Caco-2 (cell line): Measurements from ENCODE around the gene LSM14A. TPM values are rescaled to one million over a fixed set of nuclear protein-coding genes. Genes with fewer than 3 reads are reported as not detected.

ENCODE experiments used
- BruUV-seq: library from RNA; stranded (reverse); fragments of 400-500 nt; replicated peaks from 2 replicates; lab custom pipeline; 2021; lab: Mats Ljungman, UMichigan
- CTCF ChIA-PET: fragments of 300-600 bp; sonication (Branson Sonifier 250); formaldehyde crosslinking; loops from one replicate; lab custom pipeline; 2022; ENCODE audit warnings: antibody characterized with exemption; lab: Charles Lee
- POLR2A ChIA-PET: fragments of 300-600 bp; sonication (Branson Sonifier 250); formaldehyde crosslinking; loops from one replicate; lab custom pipeline; 2022; ENCODE audit warnings: antibody characterized with exemption; lab: Charles Lee
- DNase-seq, 2 experiments: peaks; one replicate each; pipeline versions ENCODE4 v3.0.0 to v3.0.0-alpha.2; 2020 to 2022
- H3K27me3 ChIP-seq: replicated peaks from 2 replicates; pipeline ENCODE4 v1.6.0; 2011; ENCODE audit warnings: low read length; ENCODE audit not compliant: control insufficient read depth, insufficient read depth
- H3K36me3 ChIP-seq: 2 replicates; pipeline ENCODE4 v1.5.1; 2011; ENCODE audit warnings: low read length; ENCODE audit not compliant: control insufficient read depth, insufficient read depth
- H3K4me1 ChIP-seq: fragments of 250-450 bp; sonication (Bioruptor Pico); 2 replicates; pipeline ENCODE4 v1.5.1; 2020; ENCODE audit warnings: mild to moderate bottlenecking
- H3K4me3 ChIP-seq: 2 replicates; pipeline ENCODE4 v1.5.1; 2011; ENCODE audit warnings: low read depth, mild to moderate bottlenecking, control low read depth, low read length
- H3K9me3 ChIP-seq: fragments of 250-450 bp; sonication (Bioruptor Pico); 2 replicates; pipeline ENCODE4 v1.5.1; 2020; ENCODE audit warnings: mild to moderate bottlenecking, moderate library complexity
- H3K27ac Mint-ChIP-seq: one replicate; pipeline ENCODE4 v1.8.0; 2022; ENCODE audit warnings: mixed read lengths; ENCODE audit not compliant: unreplicated experiment
- H3K27me3 Mint-ChIP-seq: one replicate; pipeline ENCODE4 v1.8.0; 2022; ENCODE audit warnings: mixed read lengths; ENCODE audit not compliant: insufficient read depth, unreplicated experiment
- H3K36me3 Mint-ChIP-seq: one replicate; pipeline ENCODE4 v1.8.0; 2022; ENCODE audit warnings: mild to moderate bottlenecking, mixed read lengths; ENCODE audit not compliant: insufficient read depth, unreplicated experiment
- H3K4me1 Mint-ChIP-seq: one replicate; pipeline ENCODE4 v1.8.0; 2022; ENCODE audit warnings: low read depth, mixed read lengths; ENCODE audit not compliant: unreplicated experiment
- H3K4me3 Mint-ChIP-seq: one replicate; pipeline ENCODE4 v1.8.0; 2022; ENCODE audit warnings: mild to moderate bottlenecking, moderate library complexity, mixed read lengths; ENCODE audit not compliant: unreplicated experiment
- H3K9me3 Mint-ChIP-seq: one replicate; pipeline ENCODE4 v1.8.0; 2022; ENCODE audit warnings: mixed read lengths; ENCODE audit not compliant: unreplicated experiment
- intact Hi-C: fragments of 100-400 bp; cut with micrococcal nuclease; formaldehyde crosslinking; loops from one replicate; pipeline ENCODE4 v1.10.0; 2022; ENCODE audit not compliant: unreplicated experiment
- total RNA-seq: library from RNA; stranded (reverse); gene quantifications from 2 replicates; pipeline ENCODE4 v1.2.3, GENCODE V29; 2022
- TF ChIP-seq, protein P1 (sequence below), 2 experiments: fragments of 200-600 bp in 1 of 2; IDR thresholded peaks; 1 replicate in 1 of 2; 2 replicates in 1 of 2; pipeline versions ENCODE4 v1.5.1 to v1.8.0; 2011 to 2022; ENCODE audit warnings: antibody characterized with exemption in 1 of 2, control low read depth in 1 of 2, inconsistent platforms in 1 of 2, low read depth in 1 of 2, low read length in 1 of 2, mild to moderate bottlenecking in 1 of 2, moderate library complexity in 1 of 2; ENCODE audit not compliant: insufficient read depth in 1 of 2, severe bottlenecking in 1 of 2, unreplicated experiment in 1 of 2

LSM14A gene
- total RNA-seq, 1 experiment from 2014 or later = 233 TPM

DNA sequence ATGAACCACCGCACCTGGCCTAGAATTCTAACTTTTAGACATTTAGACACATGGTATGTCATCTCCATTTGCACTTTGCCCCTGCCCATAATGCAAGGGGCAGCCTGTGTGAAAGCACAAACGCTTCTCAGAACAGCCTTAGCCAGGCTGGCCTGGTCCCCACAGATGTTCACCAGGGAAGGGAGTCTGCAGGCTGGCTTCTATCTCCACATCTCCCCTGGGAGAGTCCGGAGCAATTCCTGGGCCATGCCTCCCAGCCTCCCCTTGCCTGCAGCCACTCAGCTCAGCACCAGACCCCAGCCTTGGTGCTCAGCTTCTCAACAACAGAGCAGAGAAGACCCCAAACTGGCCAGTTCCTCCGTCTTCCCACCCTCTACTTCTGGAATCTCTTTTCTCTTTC, 21.7 kb upstream of the LSM14A start:
- intact Hi-C loops = no loop called here
- Mint-ChIP-seq H3K9me3 (no peaks in the 10 kb centered on the region), H3K4me1 (no peaks in the 10 kb centered on the region), H3K4me3 (no peak overlapping the region), H3K36me3 (no peaks in the 10 kb centered on the region), H3K27ac (no peak overlapping the region), H3K27me3 (peaks cover 2% of the 10 kb centered on the region)
- Histone ChIP-seq H3K4me1 (no peaks in the 10 kb centered on the region; the same call in 1 of the 2 replicates), H3K4me3 (no peak overlapping the region), H3K9me3 (no peaks in the 10 kb centered on the region), H3K36me3 (no peaks in the 10 kb centered on the region), H3K27me3 (peaks cover 1% of the 10 kb centered on the region; the same call in 1 of the 2 replicates)
- ChIA-PET POLR2A (no interaction called here), CTCF (no interaction called here)
- DNase-seq = no peak
- TF ChIP-seq, protein P1, sequence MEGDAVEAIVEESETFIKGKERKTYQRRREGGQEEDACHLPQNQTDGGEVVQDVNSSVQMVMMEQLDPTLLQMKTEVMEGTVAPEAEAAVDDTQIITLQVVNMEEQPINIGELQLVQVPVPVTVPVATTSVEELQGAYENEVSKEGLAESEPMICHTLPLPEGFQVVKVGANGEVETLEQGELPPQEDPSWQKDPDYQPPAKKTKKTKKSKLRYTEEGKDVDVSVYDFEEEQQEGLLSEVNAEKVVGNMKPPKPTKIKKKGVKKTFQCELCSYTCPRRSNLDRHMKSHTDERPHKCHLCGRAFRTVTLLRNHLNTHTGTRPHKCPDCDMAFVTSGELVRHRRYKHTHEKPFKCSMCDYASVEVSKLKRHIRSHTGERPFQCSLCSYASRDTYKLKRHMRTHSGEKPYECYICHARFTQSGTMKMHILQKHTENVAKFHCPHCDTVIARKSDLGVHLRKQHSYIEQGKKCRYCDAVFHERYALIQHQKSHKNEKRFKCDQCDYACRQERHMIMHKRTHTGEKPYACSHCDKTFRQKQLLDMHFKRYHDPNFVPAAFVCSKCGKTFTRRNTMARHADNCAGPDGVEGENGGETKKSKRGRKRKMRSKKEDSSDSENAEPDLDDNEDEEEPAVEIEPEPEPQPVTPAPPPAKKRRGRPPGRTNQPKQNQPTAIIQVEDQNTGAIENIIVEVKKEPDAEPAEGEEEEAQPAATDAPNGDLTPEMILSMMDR (IDR thresholded peaks at IDR 0.05; ENCODE audit: insufficient read depth in 1 of 2, low read depth in 1 of 2, low read length in 1 of 2, severe bottlenecking in 1 of 2, unreplicated experiment in 1 of 2) = no peak
- no TSS peak for BruUV-seq

GRCh38 chr19:34151439-34151838, 20.9 kb upstream of the LSM14A start:
- ChIA-PET CTCF (no interaction called here), POLR2A (no interaction called here)
- intact Hi-C loops = no loop called here
- H3K4me1 Mint-ChIP-seq = no peaks in the 10 kb centered on the region
- no peaks in the 10 kb centered on the region for H3K9me3 Mint-ChIP-seq
- Histone ChIP-seq H3K36me3 (no peaks in the 10 kb centered on the region), H3K27me3 (peaks cover 1% of the 10 kb centered on the region; the same call in 1 of the 2 replicates), H3K4me1 (no peaks in the 10 kb centered on the region), H3K9me3 (no peaks in the 10 kb centered on the region), H3K4me3 (no peak overlapping the region)
- no peaks in the 10 kb centered on the region for H3K36me3 Mint-ChIP-seq
- TF ChIP-seq, protein P1 (IDR thresholded peaks at IDR 0.05; ENCODE audit: insufficient read depth in 1 of 2, low read depth in 1 of 2, low read length in 1 of 2, severe bottlenecking in 1 of 2, unreplicated experiment in 1 of 2) = no peak
- H3K4me3 Mint-ChIP-seq = no peak overlapping the region
- H3K27ac Mint-ChIP-seq = no peak overlapping the region
- BruUV-seq = no TSS peak
- DNase-seq = no peak
- H3K27me3 Mint-ChIP-seq = peaks cover 2% of the 10 kb centered on the region

GRCh38 chr19:34154401-34154800, 17.9 kb upstream of the LSM14A start:
- CTCF ChIA-PET = no interaction called here
- H3K27me3 Mint-ChIP-seq = peaks cover 2% of the 10 kb centered on the region

More at GRCh38 chr19:34154401-34154800, 17.9 kb upstream of the LSM14A start:
- H3K9me3 ChIP-seq = no peaks in the 10 kb centered on the region
- H3K27ac Mint-ChIP-seq = no peak overlapping the region
- H3K36me3 Mint-ChIP-seq = no peaks in the 10 kb centered on the region
- intact Hi-C loops = no loop called here
- no peak overlapping the region for H3K4me3 ChIP-seq
- no peaks in the 10 kb centered on the region for H3K4me1 Mint-ChIP-seq
- H3K27me3 ChIP-seq = peaks cover 1% of the 10 kb centered on the region; the same call in 1 of the 2 replicates
- no peak for DNase-seq
- no peaks in the 10 kb centered on the region for H3K36me3 ChIP-seq
- no peaks in the 10 kb centered on the region for H3K4me1 ChIP-seq
- POLR2A ChIA-PET = no interaction called here
- BruUV-seq = no TSS peak
- H3K4me3 Mint-ChIP-seq = no peak overlapping the region
- TF ChIP-seq, protein P1 (IDR thresholded peaks at IDR 0.05; ENCODE audit: insufficient read depth in 1 of 2, low read depth in 1 of 2, low read length in 1 of 2, severe bottlenecking in 1 of 2, unreplicated experiment in 1 of 2) = no peak
- no peaks in the 10 kb centered on the region for H3K9me3 Mint-ChIP-seq
